Panc1 (cell line): Measurements from ENCODE around the gene PIGC. TPM values are rescaled to one million over a fixed set of nuclear protein-coding genes. Genes with fewer than 3 reads are reported as not detected.

Source experiments
- ATAC-seq: fragments of 200-7000 bp; cut with Tn5 transposase; 2 replicates; pipeline ENCODE4 v1.9.1; 2020; ENCODE audit warnings: mild to moderate bottlenecking, moderate library complexity
- BruUV-seq: library from RNA; stranded (reverse); fragments of 400-500 nt; replicated peaks from 2 replicates; lab custom pipeline; 2021; lab: Mats Ljungman, UMichigan
- CTCF ChIA-PET: fragments of 300-600 bp; sonication (Branson Sonifier 250); formaldehyde crosslinking; loops from one replicate; lab custom pipeline; 2022; ENCODE audit warnings: antibody characterized with exemption; lab: Charles Lee
- POLR2A ChIA-PET: fragments of 300-600 bp; sonication (Branson Sonifier 250); formaldehyde crosslinking; loops from one replicate; lab custom pipeline; 2022; ENCODE audit warnings: antibody characterized with exemption; lab: Charles Lee
- DNase-seq: peaks from one replicate; pipeline ENCODE4 v3.0.0-alpha.2; 2010; ENCODE audit warnings: low read depth, low spot score
- H3K27ac ChIP-seq: 2 replicates; pipeline ENCODE4 v1.5.1; 2011; ENCODE audit warnings: mild to moderate bottlenecking, low read length, inconsistent platforms
- H3K27me3 ChIP-seq: fragments of 200-500 bp; sonication (Bioruptor generic); 2 replicates; pipeline ENCODE4 v1.6.0; 2014; ENCODE audit warnings: low read length, inconsistent platforms; ENCODE audit not compliant: control insufficient read depth, insufficient read depth
- H3K36me3 ChIP-seq: fragments of 200-500 bp; sonication (Bioruptor generic); 2 replicates; pipeline ENCODE4 v1.5.1; 2014; ENCODE audit warnings: inconsistent platforms, mild to moderate bottlenecking, low read length, moderate library complexity; ENCODE audit not compliant: control insufficient read depth, insufficient read depth
- H3K4me1 ChIP-seq: 2 replicates; pipeline ENCODE4 v1.5.1; 2011; ENCODE audit warnings: inconsistent platforms, mild to moderate bottlenecking, low read length, moderate library complexity; ENCODE audit not compliant: control insufficient read depth, insufficient read depth
- H3K4me3 ChIP-seq, 2 experiments: 2 replicates each; pipeline ENCODE4 v1.5.1; 2011 to 2012; ENCODE audit warnings: low read depth in 2 of 2, low read length in 2 of 2, mild to moderate bottlenecking in 2 of 2, inconsistent platforms in 1 of 2, moderate library complexity in 1 of 2
- H3K9me3 ChIP-seq: fragments of 200-500 bp; sonication (Bioruptor generic); 2 replicates; pipeline ENCODE4 v1.5.1; 2014; ENCODE audit warnings: low read depth, mild to moderate bottlenecking, inconsistent platforms, low read length, moderate library complexity; ENCODE audit not compliant: control insufficient read depth, insufficient read depth
- CTCF ChIP-seq: fragments of 450-650 bp; IDR thresholded peaks from 2 replicates; pipeline ENCODE4 v1.5.1; 2017; ENCODE audit warnings: mild to moderate bottlenecking
- POLR2AphosphoS5 ChIP-seq: IDR thresholded peaks from 2 replicates; pipeline ENCODE4 v1.6.1; 2012; ENCODE audit warnings: mild to moderate bottlenecking, low read depth, low read length, moderate library complexity
- SIN3A ChIP-seq: IDR thresholded peaks from 2 replicates; pipeline ENCODE4 v1.6.1; 2012; ENCODE audit warnings: low read depth, mild to moderate bottlenecking, low read length, moderate library complexity, borderline replicate concordance; ENCODE audit not compliant: insufficient read depth
- TCF7L2 ChIP-seq: IDR thresholded peaks from 2 replicates; pipeline ENCODE4 v1.6.1; 2011; ENCODE audit warnings: mild to moderate bottlenecking, low read depth, low read length, inconsistent platforms
- in situ Hi-C: cut with HindIII; loops from 2 replicates; pipeline ENCODE4 v1.10.0; 2016; ENCODE audit warnings: low sequenced_read_pairs, low pct_unique_long_range_greater_than_20kb
- intact Hi-C: fragments of 100-400 bp; cut with micrococcal nuclease; formaldehyde crosslinking; loops from one replicate; pipeline ENCODE4 v1.10.0; 2022; ENCODE audit not compliant: unreplicated experiment
- total RNA-seq: library from RNA; stranded (reverse); gene quantifications from one replicate; pipeline ENCODE4 v1.2.1, GENCODE V29; 2021; ENCODE audit not compliant: unreplicated experiment
- TF ChIP-seq, protein P1 (sequence below), 2 experiments: IDR thresholded peaks; 2 replicates each; pipeline ENCODE4 v1.6.1; 2011 to 2012; ENCODE audit warnings: low read depth in 2 of 2, control low read depth in 1 of 2, low read length in 1 of 2, mild to moderate bottlenecking in 1 of 2, moderate library complexity in 1 of 2; ENCODE audit not compliant: insufficient read depth in 1 of 2

Gene PIGC
- total RNA-seq, 1 experiment from 2014 or later, result 23.6 TPM

- CTCF ChIA-PET, result no interaction called here
- BruUV-seq, result no TSS peak
- DNase-seq (no peak), ATAC-seq (no peak)
- intact Hi-C loops (no loop called here), in situ Hi-C loops (no loop called here)
- H3K27ac ChIP-seq, result peak within 1 kb of the TSS; percentile 53; the same call in 1 of the 2 replicates
- no peaks in the 10 kb centered on the region for H3K27me3 ChIP-seq
- H3K9me3 ChIP-seq, result no peaks in the 10 kb centered on the region
- POLR2A ChIA-PET, result no interaction called here
- no peak within 1 kb of the TSS for H3K4me3 ChIP-seq
- H3K36me3 ChIP-seq, result no peaks in the 10 kb centered on the region
- TF ChIP-seq TCF7L2, result no peak
- TF ChIP-seq POLR2AphosphoS5, result no peak
- TF ChIP-seq, protein P1, sequence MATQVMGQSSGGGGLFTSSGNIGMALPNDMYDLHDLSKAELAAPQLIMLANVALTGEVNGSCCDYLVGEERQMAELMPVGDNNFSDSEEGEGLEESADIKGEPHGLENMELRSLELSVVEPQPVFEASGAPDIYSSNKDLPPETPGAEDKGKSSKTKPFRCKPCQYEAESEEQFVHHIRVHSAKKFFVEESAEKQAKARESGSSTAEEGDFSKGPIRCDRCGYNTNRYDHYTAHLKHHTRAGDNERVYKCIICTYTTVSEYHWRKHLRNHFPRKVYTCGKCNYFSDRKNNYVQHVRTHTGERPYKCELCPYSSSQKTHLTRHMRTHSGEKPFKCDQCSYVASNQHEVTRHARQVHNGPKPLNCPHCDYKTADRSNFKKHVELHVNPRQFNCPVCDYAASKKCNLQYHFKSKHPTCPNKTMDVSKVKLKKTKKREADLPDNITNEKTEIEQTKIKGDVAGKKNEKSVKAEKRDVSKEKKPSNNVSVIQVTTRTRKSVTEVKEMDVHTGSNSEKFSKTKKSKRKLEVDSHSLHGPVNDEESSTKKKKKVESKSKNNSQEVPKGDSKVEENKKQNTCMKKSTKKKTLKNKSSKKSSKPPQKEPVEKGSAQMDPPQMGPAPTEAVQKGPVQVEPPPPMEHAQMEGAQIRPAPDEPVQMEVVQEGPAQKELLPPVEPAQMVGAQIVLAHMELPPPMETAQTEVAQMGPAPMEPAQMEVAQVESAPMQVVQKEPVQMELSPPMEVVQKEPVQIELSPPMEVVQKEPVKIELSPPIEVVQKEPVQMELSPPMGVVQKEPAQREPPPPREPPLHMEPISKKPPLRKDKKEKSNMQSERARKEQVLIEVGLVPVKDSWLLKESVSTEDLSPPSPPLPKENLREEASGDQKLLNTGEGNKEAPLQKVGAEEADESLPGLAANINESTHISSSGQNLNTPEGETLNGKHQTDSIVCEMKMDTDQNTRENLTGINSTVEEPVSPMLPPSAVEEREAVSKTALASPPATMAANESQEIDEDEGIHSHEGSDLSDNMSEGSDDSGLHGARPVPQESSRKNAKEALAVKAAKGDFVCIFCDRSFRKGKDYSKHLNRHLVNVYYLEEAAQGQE (IDR thresholded peaks at IDR 0.05; ENCODE audit: insufficient read depth in 1 of 2, low read depth in 2 of 2, low read length in 1 of 2), result no peak
- TF ChIP-seq SIN3A, result no peak
- TF ChIP-seq CTCF, result no peak
- H3K4me1 ChIP-seq, result peaks cover 7% of the 10 kb centered on the region
These were observed 23.5 kb downstream of the PIGC start, which contains the start of gene C1orf105 for GRCh38 chr1:172420385-172420784. Gene C1orf105 (plus strand): TSS chr1:172420685. CDS start chr1:172420886, 201 bp downstream.

- H3K36me3 ChIP-seq, result no peaks in the 10 kb centered on the region
- CTCF ChIA-PET, result interaction anchor here (1.1 kb wide), 1 partner anchor 12 kb away, joined by 3 read pairs; no protein-coding TSS in a partner anchor
- H3K27ac ChIP-seq, result 0 out of 2 replicates have a peak overlapping the region, but pooled peaks have one; percentile 15
- no peaks in the 10 kb centered on the region for H3K9me3 ChIP-seq
- BruUV-seq, result no TSS peak
- ATAC-seq, result peak; percentile 48; the same call in 1 of the 2 replicates
- POLR2A ChIA-PET, result no interaction called here
- peaks cover 7% of the 10 kb centered on the region for H3K4me1 ChIP-seq
- no peak overlapping the region for H3K4me3 ChIP-seq
- TF ChIP-seq SIN3A (no peak), POLR2AphosphoS5 (no peak), TCF7L2 (no peak), CTCF (no peak)
- TF ChIP-seq, protein P1 (IDR thresholded peaks at IDR 0.05; ENCODE audit: insufficient read depth in 1 of 2, low read depth in 2 of 2, low read length in 1 of 2), result no peak
- no peaks in the 10 kb centered on the region for H3K27me3 ChIP-seq
- intact Hi-C loops, result no loop called here
- in situ Hi-C loops, result no loop called here
- no peak for DNase-seq
These were observed 26.3 kb downstream of the PIGC start for GRCh38 chr1:172417557-172417956.
